Umbilical cord (tissue), 2 donors: ENCODE results near the gene WDFY2. TPM values are rescaled to one million over a fixed set of nuclear protein-coding genes. Genes with fewer than 3 reads are reported as not detected.
"Not testable (repeated sequence)": the region's sequence is repeated elsewhere in the genome, so short reads cannot be mapped to it uniquely, and the experiment has no call there.

Experiments used
- DNase-seq: peaks from one replicate; pipeline ENCODE4 v3.0.0-alpha.2; 2015; ENCODE audit warnings: low spot score
- total RNA-seq: library from RNA; depleted of rRNA; stranded (reverse); fragments of >200 nt; gene quantifications from one replicate; pipeline ENCODE4 v1.2.3, GENCODE V29; 2014; ENCODE audit warnings: low replicate concordance; ENCODE audit not compliant: insufficient read depth

Gene WDFY2
- total RNA-seq, 1 donor from 2014 or later = 14.9 TPM

- DNase-seq = no peak
Observed at GRCh38 chr13:51665456-51665855, 81.2 kb downstream of the WDFY2 start.

GRCh38 chr13:51666374-51666773, 82.1 kb downstream of the WDFY2 start:
- DNase-seq = no peak

- DNase-seq = no peak
Observed at GRCh38 chr13:51666839-51667238, 82.6 kb downstream of the WDFY2 start.

GRCh38 chr13:51668580-51669195, 84.4 kb downstream of the WDFY2 start:
- no peak for DNase-seq

GRCh38 chr13:51673165-51673564, 88.9 kb downstream of the WDFY2 start:
- DNase-seq = no peak

- DNase-seq = peak; percentile 77
Observed at GRCh38 chr13:51674276-51674675, 90.0 kb downstream of the WDFY2 start.

GRCh38 chr13:51675385-51675784, 91.1 kb downstream of the WDFY2 start:
- peak; percentile 22 for DNase-seq

GRCh38 chr13:51675877-51676276, 91.6 kb downstream of the WDFY2 start:
- no peak for DNase-seq

- no peak for DNase-seq
Observed at GRCh38 chr13:51676739-51677138, 92.5 kb downstream of the WDFY2 start.

- no peak for DNase-seq
Observed at GRCh38 chr13:51678420-51678819, 94.2 kb downstream of the WDFY2 start.

GRCh38 chr13:51679616-51680015, 95.4 kb downstream of the WDFY2 start:
- no peak for DNase-seq

GRCh38 chr13:51681037-51681678, 96.9 kb downstream of the WDFY2 start:
- no peak for DNase-seq

- DNase-seq = no peak
Observed at GRCh38 chr13:51682686-51683085, 98.4 kb downstream of the WDFY2 start.

- DNase-seq = no peak
Observed at GRCh38 chr13:51683597-51683996, 99.3 kb downstream of the WDFY2 start.

- no peak for DNase-seq
Observed at GRCh38 chr13:51684076-51684475, 99.8 kb downstream of the WDFY2 start.

- DNase-seq = no peak
Observed at GRCh38 chr13:51687947-51688714, 103.9 kb downstream of the WDFY2 start.

GRCh38 chr13:51688937-51689662, 104.8 kb downstream of the WDFY2 start:
- DNase-seq = peak; percentile 8

- DNase-seq = no peak
Observed at GRCh38 chr13:51689663-51689996, 105.4 kb downstream of the WDFY2 start.

- DNase-seq = not testable (repeated sequence)
Observed at GRCh38 chr13:51695677-51696076, 111.4 kb downstream of the WDFY2 start.

- DNase-seq = peak; percentile 51
Observed at GRCh38 chr13:51697181-51697580, 112.9 kb downstream of the WDFY2 start.

- DNase-seq = no peak
Observed at GRCh38 chr13:51697855-51698254, 113.6 kb downstream of the WDFY2 start.

GRCh38 chr13:51698352-51698751, 114.1 kb downstream of the WDFY2 start:
- no peak for DNase-seq
